GM19193 (cell line): Measurements from ENCODE around the gene RIPK4.

Experiments used
- POLR2A ChIP-seq: IDR thresholded peaks from 4 replicates; pipeline ENCODE4 v1.6.1; 2011; ENCODE audit not compliant: insufficient read depth, insufficient read length; ENCODE audit errors: extremely low read depth

Gene RIPK4

GRCh38 chr21:41801321-41802197, 34.7 kb upstream of the RIPK4 start:
- TF ChIP-seq POLR2A: no peak

DNA sequence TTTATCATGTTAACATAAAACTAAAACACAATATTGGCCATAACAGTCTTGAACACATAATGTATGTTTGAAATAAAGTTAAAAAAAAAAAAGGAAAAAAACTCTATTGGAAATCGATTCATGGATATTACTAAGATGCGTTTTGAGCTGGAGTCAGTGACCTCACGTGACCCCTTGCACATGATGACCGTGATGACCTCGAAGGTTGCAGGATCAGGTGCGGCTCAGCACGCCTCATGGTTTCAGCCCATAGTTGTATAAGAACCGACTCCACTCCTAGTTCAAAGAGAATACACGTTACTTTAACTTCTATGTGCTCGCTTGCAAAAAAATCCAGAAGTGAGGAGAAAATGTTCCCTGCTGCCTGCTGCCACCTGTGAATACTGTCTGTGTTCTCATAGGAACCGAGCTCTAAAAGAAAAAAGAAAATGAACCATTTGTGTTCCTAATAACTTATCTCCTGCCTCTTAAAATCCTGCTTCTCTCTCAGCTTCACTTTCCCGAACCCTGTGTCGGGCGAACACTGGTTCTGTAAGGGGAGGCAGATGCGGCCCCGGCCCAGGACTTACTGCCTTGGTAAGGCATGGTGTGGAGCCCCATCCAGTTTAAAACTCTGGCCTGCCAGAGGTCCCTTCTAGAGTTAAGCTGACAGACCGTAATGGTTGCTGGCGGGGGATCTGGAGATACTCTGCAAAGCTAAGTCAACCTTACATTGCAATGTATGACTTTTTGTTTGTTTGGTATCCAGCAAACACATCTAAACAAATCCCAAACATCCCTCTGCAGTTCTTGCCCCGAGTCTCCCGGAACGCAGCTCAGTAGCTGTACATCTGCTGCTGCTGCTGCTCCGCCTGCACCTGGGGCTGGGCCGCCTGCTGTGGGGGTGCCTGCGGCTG, 33.8 kb upstream of the RIPK4 start:
- TF ChIP-seq POLR2A: no peak

- TF ChIP-seq POLR2A: no peak
Measured at GRCh38 chr21:41799763-41800162, 32.9 kb upstream of the RIPK4 start.

- no peak for TF ChIP-seq POLR2A
Measured at GRCh38 chr21:41798326-41798725, 31.5 kb upstream of the RIPK4 start.

DNA sequence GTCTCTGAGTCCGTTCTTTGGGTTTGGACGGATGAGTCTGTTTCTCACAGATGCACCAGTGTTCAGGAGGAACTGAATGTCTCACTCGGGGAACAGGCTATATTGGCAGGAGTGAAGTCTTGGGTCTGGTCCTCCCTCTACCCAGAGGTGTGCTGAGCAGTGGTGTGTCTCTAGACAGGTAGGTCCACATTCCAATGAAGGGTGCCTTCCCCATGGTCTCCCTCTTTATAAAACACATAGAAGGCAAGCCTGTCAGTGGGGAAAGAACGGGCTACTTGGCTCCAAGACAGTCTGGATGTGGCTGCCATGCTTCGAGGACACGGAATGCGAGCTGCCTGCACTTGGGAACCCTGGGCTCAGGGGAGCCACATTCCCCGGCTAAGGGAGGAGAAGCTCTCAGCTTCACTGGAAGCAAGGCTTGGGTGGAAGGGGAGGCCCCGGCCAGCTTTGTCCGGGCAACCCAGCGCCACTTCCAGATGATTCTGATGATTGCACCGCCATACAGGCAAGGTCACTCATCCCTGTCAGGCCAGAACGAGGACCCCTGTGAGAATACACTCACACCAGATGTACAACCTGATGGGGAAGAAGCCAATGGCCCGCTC, 29.7 kb upstream of the RIPK4 start:
- TF ChIP-seq POLR2A: no peak

- no peak for TF ChIP-seq POLR2A
Measured at GRCh38 chr21:41795726-41796125, 28.9 kb upstream of the RIPK4 start.

DNA sequence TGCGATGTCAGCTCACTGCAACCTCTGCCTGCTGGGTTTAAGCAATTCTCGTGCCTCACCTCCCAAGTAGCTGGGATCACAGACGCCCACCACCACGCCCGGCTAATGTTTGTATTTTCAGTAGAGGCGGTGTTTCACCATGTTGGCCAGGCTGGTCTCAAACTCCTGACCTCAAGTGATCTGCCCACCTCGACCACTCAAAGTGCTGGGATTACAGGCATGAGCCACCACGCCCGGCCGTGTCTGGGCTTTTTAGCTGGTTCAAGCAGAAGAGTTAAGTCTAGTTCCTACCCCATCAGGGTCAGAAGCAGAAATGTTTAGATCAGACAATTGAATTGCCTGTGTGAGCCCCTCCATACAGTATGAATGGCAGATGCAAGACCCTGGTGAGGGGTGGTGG, 27.7 kb upstream of the RIPK4 start:
- no peak for TF ChIP-seq POLR2A

DNA sequence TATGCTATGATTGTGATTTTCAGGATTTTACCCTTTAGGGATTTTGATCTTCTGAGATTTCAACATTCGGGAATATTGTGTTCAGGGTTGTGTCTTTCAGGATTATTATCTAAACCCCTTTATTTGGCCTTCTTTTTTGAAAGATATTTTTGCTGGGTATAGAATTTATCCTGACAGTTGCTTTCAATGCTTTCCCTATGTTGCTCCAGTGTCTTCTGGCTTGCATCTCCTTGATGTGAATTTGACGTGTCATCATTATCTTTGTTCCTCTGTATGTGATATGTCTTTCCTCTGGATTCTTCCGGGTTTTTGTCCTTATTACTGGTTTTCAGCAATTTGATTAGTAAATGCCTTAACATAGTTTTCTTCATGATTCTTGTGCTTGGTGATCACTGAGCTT, 25.9 kb upstream of the RIPK4 start:
- TF ChIP-seq POLR2A: no peak

DNA sequence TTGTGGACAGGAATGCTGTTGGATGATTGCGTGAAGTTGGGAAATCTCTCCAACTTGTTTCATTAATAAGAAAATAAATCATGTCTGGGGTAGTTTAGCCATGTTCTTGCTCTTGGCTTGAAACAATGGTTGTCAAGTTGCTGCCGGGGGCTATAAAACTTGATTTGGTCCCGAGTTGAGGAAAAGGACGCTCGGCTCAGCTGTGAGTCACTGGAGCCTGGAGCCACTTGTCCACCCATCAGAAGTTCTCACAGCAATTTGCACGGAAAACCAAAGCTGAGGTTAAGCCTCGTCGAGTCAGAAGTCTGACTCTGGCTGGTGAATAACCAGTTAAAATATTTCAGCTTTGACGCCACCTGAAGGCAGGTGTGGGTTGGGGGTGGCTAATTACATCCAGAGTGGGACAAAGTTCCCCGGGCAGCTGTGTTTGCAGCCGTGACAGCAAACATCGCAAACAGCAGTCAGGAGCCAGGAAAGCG, 19.7 kb upstream of the RIPK4 start:
- no peak for TF ChIP-seq POLR2A

DNA sequence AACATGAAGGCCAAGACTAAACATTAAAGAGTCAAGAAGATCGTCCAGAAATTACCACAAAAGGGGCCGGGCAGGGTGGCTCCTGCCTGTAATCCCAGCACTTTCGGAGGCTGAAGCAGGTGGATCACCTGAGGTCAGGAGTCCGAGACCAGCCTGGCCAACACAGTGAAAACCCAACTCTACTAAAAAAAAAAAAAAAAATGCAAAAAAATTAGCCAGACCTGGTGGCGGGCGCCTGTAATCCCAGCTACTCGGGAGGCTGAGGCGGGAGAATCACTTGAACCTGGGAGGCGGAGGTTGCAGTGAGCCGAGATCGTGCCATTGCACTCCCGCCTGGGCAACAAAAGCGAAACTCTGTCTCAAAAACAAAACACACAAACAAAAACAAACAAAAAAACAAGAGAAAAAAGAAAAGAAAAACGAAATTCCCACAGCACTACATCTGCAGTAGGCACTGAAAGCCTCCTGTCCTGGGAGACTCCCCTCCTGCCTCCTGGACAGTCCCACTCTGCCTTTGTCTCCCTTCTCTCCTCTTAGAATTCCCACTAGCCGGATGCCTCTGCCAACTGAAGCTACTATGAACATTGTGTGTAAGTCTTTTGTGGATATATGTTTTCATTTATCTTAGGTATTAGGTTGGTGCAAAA, 17.7 kb upstream of the RIPK4 start:
- TF ChIP-seq POLR2A: no peak

- TF ChIP-seq POLR2A: no peak
Measured at GRCh38 chr21:41783476-41784180, 16.8 kb upstream of the RIPK4 start.

DNA sequence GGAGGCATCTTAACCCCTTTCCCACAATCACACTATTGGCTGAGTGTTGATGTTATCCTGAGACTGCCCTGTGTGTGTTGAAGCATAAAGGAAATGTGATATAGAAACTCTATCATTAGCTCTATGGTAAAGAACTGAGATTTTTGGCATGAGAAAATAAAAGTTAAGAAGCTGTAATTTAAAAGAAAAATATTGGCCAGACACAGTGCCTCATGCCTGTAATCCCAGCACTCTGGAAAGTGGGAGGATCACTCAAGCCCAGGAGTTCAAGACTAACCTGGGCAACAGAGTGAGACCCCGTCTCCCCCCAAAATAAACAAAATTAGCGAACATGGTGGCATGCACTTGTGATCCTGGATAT, 14.2 kb upstream of the RIPK4 start:
- no peak for TF ChIP-seq POLR2A

GRCh38 chr21:41780337-41781049, 13.6 kb upstream of the RIPK4 start:
- no peak for TF ChIP-seq POLR2A

DNA sequence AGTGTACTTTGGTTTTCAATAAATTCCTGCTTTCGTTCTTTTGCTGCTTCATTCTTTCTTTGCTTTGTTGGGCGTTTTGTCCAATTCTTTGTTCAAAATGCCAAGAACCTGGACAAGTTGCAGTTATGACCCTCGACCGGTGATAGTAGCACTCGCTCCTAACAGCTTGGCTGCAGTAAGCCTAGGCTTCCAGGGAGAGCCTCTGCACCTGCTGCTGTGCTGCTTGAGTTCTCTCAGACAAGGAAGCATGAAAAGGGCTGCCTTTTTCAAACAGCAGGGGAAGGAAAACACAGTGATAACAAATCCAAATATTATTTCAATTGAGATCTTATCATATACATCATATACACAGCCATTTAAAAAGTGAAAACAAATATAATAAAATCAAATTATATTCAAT, 12.8 kb upstream of the RIPK4 start:
- no peak for TF ChIP-seq POLR2A

GRCh38 chr21:41778930-41779600, 12.2 kb upstream of the RIPK4 start:
- no peak for TF ChIP-seq POLR2A
